Right cardiac atrium (tissue), 5 donors: Measurements from ENCODE around the gene SQSTM1. TPM values are rescaled to one million over a fixed set of nuclear protein-coding genes. Genes with fewer than 3 reads are reported as not detected.

Experiments
- microRNA-seq, 2 donors: library from miRNA; unstranded; fragments of <30 nt; microRNA quantifications; one replicate each; pipeline ENCODE4 v1.2.0, GENCODE V29; 2020 to 2021
- polyA plus RNA-seq: library from polyadenylated mRNA; stranded (reverse); fragments of 200-250 nt; gene quantifications from one replicate; pipeline ENCODE4 v1.2.3, GENCODE V29; 2013
- total RNA-seq, 4 donors: library from RNA; stranded (reverse); fragmentation: NEBNext Ultra II Directional; extraction: Animal tissue kit (Norgen Biotek cat#: 25700); gene quantifications; one replicate each; pipeline ENCODE4 v1.2.1, GENCODE V29; 2021
- donor health status: healthy with polysubstance abuse.
- donor health status: DM: no; HTN: yes; CAD: no.
- donor health status: DM: no; HTN: no; CAD: no.
- donor health status: DM: no; HTN: yes; CAD: no; lungs with severe emphysema.
- donor health status: DM: yes; HTN: yes; CAD: no.

SQSTM1 gene
- total and polyA plus RNA-seq, 5 donors: 257 to 406 (median 349) TPM

Small RNA genes within 50 kb of the gene (microRNA-seq; reads per million reads assigned to microRNA genes)
- 1.1 to 1.3 reads per million in 2 donors for gene MIR1229

Other genes with a start within 250 kb of the SQSTM1 start
- 100 to 1,000 TPM; 210 to 253 (median 233) TPM for gene HNRNPH1, start 197.2 kb upstream of the SQSTM1 start, total RNA-seq
- 121 TPM for gene HNRNPH1, start 197.2 kb upstream of the SQSTM1 start, polyA plus RNA-seq
- not detected for gene CBY3, start 139.9 kb upstream of the SQSTM1 start, total RNA-seq
- gene CBY3, start 139.9 kb upstream of the SQSTM1 start, polyA plus RNA-seq: not detected
- gene CANX, start 121.9 kb upstream of the SQSTM1 start, total RNA-seq: 100 to 1,000 TPM; 413 to 694 (median 527) TPM
- 119 TPM for gene CANX, start 121.9 kb upstream of the SQSTM1 start, polyA plus RNA-seq
- gene MAML1, start 88.1 kb upstream of the SQSTM1 start, total RNA-seq: 10 to 100 TPM; 13.4 to 15.6 (median 14.6) TPM
- gene MAML1, start 88.1 kb upstream of the SQSTM1 start, polyA plus RNA-seq: 9.1 TPM
- 10 to 100 TPM; 17.3 to 24.3 (median 22.6) TPM for gene LTC4S, start 26.9 kb upstream of the SQSTM1 start, total RNA-seq
- gene LTC4S, start 26.9 kb upstream of the SQSTM1 start, polyA plus RNA-seq: 18.6 TPM
- 10 to 100 TPM; 71.8 to 82.2 (median 80.9) TPM for gene MGAT4B, start 14.0 kb upstream of the SQSTM1 start, total RNA-seq
- 56.7 TPM for gene MGAT4B, start 14.0 kb upstream of the SQSTM1 start, polyA plus RNA-seq
- 10 to 100 TPM; 12.3 to 20.1 (median 16.4) TPM for gene MRNIP, start 37.9 kb downstream of the SQSTM1 start, total RNA-seq
- 20.5 TPM for gene MRNIP, start 37.9 kb downstream of the SQSTM1 start, polyA plus RNA-seq
- 10 to 100 TPM; 36.2 to 51.5 (median 45.2) TPM for gene TBC1D9B, start 87.0 kb downstream of the SQSTM1 start, total RNA-seq
- 39.3 TPM for gene TBC1D9B, start 87.0 kb downstream of the SQSTM1 start, polyA plus RNA-seq